ENCODE measurements around the gene UBALD1.

Gene UBALD1

DNA sequence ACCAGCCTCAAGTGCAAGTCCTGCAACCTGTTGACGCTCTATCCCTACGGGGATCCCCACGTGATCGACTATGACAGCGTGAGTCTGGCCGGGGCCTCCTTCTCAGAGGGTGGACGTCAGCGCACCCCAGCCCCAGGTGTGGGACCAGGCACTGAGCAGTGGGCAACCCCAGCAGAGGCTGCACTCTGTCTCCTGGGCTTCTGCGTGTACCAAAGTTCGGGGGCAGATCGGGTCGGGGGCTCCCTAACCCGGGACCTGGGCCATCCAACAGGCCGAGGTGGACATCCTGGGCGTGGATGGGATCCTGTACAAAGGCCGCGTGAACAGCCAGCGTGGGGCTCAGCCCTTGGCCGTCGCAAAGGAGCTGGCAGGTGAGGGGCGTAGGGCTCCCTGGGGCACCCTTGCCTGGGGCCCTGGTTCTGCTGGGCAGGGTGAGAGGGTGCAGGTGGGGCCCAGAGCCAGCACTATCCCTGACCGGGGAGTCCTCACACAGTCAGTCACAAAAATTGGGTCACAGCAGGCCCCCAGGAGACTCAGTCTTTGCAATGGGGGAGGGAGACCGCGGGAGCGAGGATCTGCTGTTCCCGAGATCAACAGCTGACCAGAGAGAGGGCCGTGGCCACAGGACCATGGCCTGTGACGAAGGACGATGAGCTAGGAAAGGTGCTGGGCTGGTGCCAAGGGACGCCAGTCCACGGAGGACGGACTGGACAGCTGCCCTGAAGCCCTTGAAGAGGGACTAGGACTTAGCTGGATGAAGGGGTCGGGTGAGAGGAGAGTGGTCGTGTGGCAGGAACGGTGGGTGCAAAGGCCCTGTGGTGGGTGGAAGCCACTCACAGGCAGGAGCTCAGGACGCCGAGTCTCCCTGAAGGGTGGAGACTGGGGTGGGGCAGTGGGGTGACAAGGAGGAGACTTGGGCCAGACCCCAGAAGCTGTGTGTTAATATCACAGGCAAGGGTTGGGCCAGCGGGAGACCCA, 20.0 kb downstream of the UBALD1 start:
- H3K4me3 ChIP-seq (ENCODE audit: low read length): no peak overlapping the region
- DNase-seq (ENCODE audit: low read depth): no peak
- TF ChIP-seq, protein P1, sequence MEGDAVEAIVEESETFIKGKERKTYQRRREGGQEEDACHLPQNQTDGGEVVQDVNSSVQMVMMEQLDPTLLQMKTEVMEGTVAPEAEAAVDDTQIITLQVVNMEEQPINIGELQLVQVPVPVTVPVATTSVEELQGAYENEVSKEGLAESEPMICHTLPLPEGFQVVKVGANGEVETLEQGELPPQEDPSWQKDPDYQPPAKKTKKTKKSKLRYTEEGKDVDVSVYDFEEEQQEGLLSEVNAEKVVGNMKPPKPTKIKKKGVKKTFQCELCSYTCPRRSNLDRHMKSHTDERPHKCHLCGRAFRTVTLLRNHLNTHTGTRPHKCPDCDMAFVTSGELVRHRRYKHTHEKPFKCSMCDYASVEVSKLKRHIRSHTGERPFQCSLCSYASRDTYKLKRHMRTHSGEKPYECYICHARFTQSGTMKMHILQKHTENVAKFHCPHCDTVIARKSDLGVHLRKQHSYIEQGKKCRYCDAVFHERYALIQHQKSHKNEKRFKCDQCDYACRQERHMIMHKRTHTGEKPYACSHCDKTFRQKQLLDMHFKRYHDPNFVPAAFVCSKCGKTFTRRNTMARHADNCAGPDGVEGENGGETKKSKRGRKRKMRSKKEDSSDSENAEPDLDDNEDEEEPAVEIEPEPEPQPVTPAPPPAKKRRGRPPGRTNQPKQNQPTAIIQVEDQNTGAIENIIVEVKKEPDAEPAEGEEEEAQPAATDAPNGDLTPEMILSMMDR (conservative IDR thresholded peaks at IDR 0.05; ENCODE audit: low read depth, low read length): no peak

DNA sequence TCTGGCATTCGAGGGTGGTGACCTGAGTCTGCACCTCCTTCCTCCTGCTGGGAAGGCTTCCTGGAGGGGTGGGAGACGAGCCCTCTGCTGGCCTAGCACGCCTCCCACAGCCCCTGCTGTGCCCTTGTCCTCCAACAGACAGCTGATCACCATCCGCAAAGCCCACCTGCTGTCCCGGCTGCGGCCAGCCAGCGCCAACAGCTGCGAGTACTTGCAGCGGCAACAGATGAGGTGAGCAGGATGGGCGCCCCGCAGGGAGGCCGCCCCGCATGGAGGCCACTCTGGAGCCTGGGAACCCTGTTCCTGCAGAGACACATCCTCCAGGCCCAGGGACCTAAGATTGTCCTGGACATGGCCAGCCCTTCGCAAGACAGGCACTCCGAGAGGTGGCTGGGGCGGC, 21.6 kb downstream of the UBALD1 start:
- H3K4me3 ChIP-seq (ENCODE audit: low read length): no peak overlapping the region
- TF ChIP-seq, protein P1 (conservative IDR thresholded peaks at IDR 0.05; ENCODE audit: low read depth, low read length): no peak

GRCh38 chr16:4591706-4592470, 22.8 kb downstream of the UBALD1 start:
- no peak for DNase-seq (ENCODE audit: low read depth)
- TF ChIP-seq, protein P1 (conservative IDR thresholded peaks at IDR 0.05; ENCODE audit: low read depth, low read length): no peak
- no peak overlapping the region for H3K4me3 ChIP-seq (ENCODE audit: low read length)

More for the DNA sequence above, 21.6 kb downstream of the UBALD1 start:
- no peak for DNase-seq (ENCODE audit: low read depth)

- DNase-seq (ENCODE audit: low read depth): no peak
- TF ChIP-seq, protein P1 (conservative IDR thresholded peaks at IDR 0.05; ENCODE audit: low read depth, low read length): no peak
- no peak overlapping the region for H3K4me3 ChIP-seq (ENCODE audit: low read length)
Observed at GRCh38 chr16:4591191-4591590, 23.5 kb downstream of the UBALD1 start.

DNA sequence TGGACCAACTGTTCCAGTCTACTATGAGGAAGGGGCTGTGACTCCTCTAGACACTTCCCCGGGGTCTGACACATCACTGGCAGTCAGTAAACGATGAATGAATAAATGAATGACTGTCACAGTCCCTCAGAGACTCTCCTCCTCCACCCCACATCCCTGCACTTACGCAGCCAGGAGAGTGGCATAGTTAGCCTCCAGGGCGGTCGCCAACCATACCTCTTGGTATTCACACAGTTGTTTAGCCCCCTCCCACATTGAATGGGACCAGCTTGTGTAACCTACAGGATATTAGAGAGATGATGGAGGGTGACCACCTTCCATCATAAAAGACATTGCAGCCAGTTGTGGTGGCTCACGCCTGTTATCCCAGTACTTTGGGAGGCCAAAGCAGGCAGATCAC, 25.7 kb downstream of the UBALD1 start:
- DNase-seq (ENCODE audit: low read depth): no peak
- no peak overlapping the region for H3K4me3 ChIP-seq (ENCODE audit: low read length)
- TF ChIP-seq, protein P1 (conservative IDR thresholded peaks at IDR 0.05; ENCODE audit: low read depth, low read length): no peak

DNA sequence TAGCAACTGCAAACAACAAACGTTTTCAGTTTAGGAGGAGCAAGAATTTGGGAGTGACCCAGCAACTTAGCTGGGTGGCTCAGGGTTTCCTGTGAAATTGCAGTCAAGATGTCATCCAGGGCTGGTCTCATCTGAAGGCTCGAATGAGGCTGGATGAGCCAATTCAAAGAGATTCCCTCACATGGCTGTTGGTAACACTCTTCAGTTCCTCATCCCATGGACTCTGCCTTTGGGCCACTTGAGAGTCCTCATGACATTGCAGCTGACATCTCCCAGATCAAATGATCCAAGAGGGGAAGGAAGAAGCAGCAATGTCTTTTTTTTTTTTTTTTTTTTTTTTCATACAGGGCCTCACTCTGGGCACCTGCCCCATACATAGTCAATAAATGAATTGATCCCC, 26.3 kb downstream of the UBALD1 start:
- DNase-seq (ENCODE audit: low read depth): no peak
- H3K4me3 ChIP-seq (ENCODE audit: low read length): no peak overlapping the region

More for the DNA sequence above, 26.3 kb downstream of the UBALD1 start:
- TF ChIP-seq, protein P1 (conservative IDR thresholded peaks at IDR 0.05; ENCODE audit: low read depth, low read length): no peak

Measured in retinal pigment epithelial cell (primary cell).